Activated naive CD8-positive, alpha-beta T cell (primary cell): Measurements from ENCODE around the gene ZNF410.

ENCODE experiments used
- H3K27ac Mint-ChIP-seq: one replicate; pipeline ENCODE4 v1.8.0; 2021; ENCODE audit warnings: mixed read lengths
- H3K27me3 Mint-ChIP-seq: one replicate; pipeline ENCODE4 v1.8.0; 2021; ENCODE audit warnings: mixed read lengths
- H3K36me3 Mint-ChIP-seq: one replicate; pipeline ENCODE4 v1.8.0; 2021; ENCODE audit warnings: mixed read lengths
- H3K4me1 Mint-ChIP-seq: one replicate; pipeline ENCODE4 v1.8.0; 2021; ENCODE audit warnings: low read depth, mixed read lengths
- H3K4me3 Mint-ChIP-seq: one replicate; pipeline ENCODE4 v1.8.0; 2021; ENCODE audit warnings: mild to moderate bottlenecking, mixed read lengths
- H3K9me3 Mint-ChIP-seq: one replicate; pipeline ENCODE4 v1.8.0; 2021; ENCODE audit warnings: low read depth, mixed read lengths

Gene ZNF410

DNA sequence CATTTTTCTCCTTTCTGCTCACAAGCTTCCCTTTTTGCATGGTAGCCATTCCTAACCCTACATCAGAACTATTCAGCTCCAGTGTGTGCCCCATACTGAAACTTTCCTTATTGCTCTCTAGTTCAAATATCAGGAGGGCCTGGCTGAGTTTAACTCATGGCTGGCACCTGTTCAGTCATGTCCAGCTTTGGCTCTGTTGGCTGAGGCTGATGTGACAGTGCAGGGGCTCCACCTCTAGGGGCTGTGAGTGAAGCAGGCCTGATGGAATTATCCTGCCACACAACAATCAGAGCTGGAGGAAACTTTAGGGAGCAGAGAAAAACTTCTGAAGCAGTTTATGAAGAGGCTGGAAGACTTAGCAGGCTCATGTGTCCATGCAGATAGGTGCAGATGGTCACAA lies 71.9 kb downstream of the ZNF410 start:
- Mint-ChIP-seq H3K4me1 (no peaks in the 10 kb centered on the region), H3K36me3 (no peaks in the 10 kb centered on the region), H3K9me3 (no peaks in the 10 kb centered on the region), H3K27ac (no peak overlapping the region), H3K27me3 (no peaks in the 10 kb centered on the region), H3K4me3 (no peak overlapping the region)

GRCh38 chr14:73961192-73961591 lies 74.5 kb downstream of the ZNF410 start:
- H3K27ac Mint-ChIP-seq = no peak overlapping the region
- no peak overlapping the region for H3K4me3 Mint-ChIP-seq
- no peaks in the 10 kb centered on the region for H3K36me3 Mint-ChIP-seq
- no peaks in the 10 kb centered on the region for H3K4me1 Mint-ChIP-seq
- H3K27me3 Mint-ChIP-seq = no peaks in the 10 kb centered on the region
- H3K9me3 Mint-ChIP-seq = no peaks in the 10 kb centered on the region

DNA sequence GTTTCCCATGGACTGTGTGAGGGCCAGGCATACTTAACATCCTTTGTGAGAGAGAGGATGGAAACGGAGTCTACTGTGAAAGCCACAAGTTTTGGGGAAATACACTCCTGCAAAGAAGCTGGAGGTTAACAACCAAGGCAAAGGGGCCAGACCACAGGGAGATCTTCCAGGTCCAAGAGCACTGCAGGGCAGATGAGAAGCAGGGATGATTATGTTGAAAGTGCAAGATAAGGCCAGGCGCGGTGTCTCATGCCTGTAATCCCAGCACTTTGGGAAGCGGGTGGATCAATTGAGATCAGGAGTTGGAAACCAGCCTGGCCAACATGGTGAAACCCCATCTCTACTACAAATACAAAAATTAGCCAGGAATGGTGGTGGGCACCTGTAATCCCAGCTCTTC lies 78.6 kb downstream of the ZNF410 start:
- no peaks in the 10 kb centered on the region for H3K4me1 Mint-ChIP-seq
- peak overlapping the region; percentile 8 for H3K27ac Mint-ChIP-seq
- no peaks in the 10 kb centered on the region for H3K9me3 Mint-ChIP-seq
- no peaks in the 10 kb centered on the region for H3K36me3 Mint-ChIP-seq
- H3K27me3 Mint-ChIP-seq = no peaks in the 10 kb centered on the region
- no peak overlapping the region for H3K4me3 Mint-ChIP-seq

- no peaks in the 10 kb centered on the region for H3K27me3 Mint-ChIP-seq
- no peaks in the 10 kb centered on the region for H3K9me3 Mint-ChIP-seq
- peaks cover 2% of the 10 kb centered on the region for H3K36me3 Mint-ChIP-seq
- H3K4me3 Mint-ChIP-seq = no peak overlapping the region
- H3K4me1 Mint-ChIP-seq = no peaks in the 10 kb centered on the region
- no peak overlapping the region for H3K27ac Mint-ChIP-seq
Measured at GRCh38 chr14:73968885-73969284, 82.2 kb downstream of the ZNF410 start.

DNA sequence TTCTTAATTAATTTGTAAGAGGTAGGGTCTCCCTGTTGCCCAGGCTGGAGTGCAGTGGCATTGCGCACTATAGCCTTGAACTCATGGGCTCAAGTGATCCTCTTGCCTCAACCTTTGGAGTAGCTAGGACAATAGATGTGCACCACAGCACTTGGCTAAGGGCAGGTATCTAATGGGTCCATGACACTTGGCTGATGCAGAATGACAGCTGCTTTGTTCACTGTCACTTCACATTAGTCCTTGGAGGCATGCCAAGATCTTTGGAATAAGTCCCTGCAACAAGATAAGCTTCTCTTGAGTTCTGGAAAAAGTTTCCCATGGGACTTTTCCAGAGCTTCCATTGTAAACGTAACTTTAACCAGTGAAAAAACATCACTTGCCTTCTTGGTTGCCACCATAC lies 86.8 kb downstream of the ZNF410 start:
- H3K27ac Mint-ChIP-seq = no peak overlapping the region
- H3K4me3 Mint-ChIP-seq = no peak overlapping the region
- no peaks in the 10 kb centered on the region for H3K9me3 Mint-ChIP-seq
- no peaks in the 10 kb centered on the region for H3K4me1 Mint-ChIP-seq
- no peaks in the 10 kb centered on the region for H3K27me3 Mint-ChIP-seq
- peaks cover 2% of the 10 kb centered on the region for H3K36me3 Mint-ChIP-seq

- H3K4me3 Mint-ChIP-seq = no peak overlapping the region
- no peak overlapping the region for H3K27ac Mint-ChIP-seq
- H3K4me1 Mint-ChIP-seq = no peaks in the 10 kb centered on the region
- peaks cover 6% of the 10 kb centered on the region for H3K36me3 Mint-ChIP-seq
- H3K9me3 Mint-ChIP-seq = no peaks in the 10 kb centered on the region
- H3K27me3 Mint-ChIP-seq = no peaks in the 10 kb centered on the region
Measured at GRCh38 chr14:73976125-73976524, 89.5 kb downstream of the ZNF410 start.

DNA sequence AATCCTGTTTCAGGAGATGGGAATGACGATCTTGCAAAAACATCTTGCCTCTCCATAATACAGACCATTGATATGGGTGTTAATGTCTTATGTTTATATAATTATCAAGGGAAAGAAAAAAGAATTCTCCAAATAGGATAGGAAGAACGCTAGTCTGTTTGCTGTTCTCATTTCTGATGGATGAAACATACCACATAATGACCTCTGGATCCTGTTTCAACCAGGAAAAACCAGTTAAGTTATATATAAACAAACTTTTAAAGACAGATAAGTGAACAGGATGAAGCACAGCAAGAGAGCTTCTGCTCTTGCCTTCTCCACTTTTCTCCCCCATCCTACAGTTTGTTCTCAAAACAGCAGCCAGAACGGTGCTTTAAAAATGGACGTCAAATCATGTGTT lies 91.2 kb downstream of the ZNF410 start:
- H3K9me3 Mint-ChIP-seq = no peaks in the 10 kb centered on the region
- no peaks in the 10 kb centered on the region for H3K27me3 Mint-ChIP-seq
- H3K27ac Mint-ChIP-seq = no peak overlapping the region
- peaks cover 4% of the 10 kb centered on the region for H3K36me3 Mint-ChIP-seq
- H3K4me3 Mint-ChIP-seq = no peak overlapping the region
- no peaks in the 10 kb centered on the region for H3K4me1 Mint-ChIP-seq
